HG02870 (cell line): ENCODE data around the gene PRKAG2.

Experiments
- ATAC-seq: cut with Tn5 transposase; IDR thresholded peaks from one replicate; pipeline ENCODE4 v1.9.1; 2021; ENCODE audit warnings: mild to moderate bottlenecking, moderate library complexity; ENCODE audit not compliant: unreplicated experiment

Gene PRKAG2

GRCh38 chr7:151821226-151821625 is 55.7 kb downstream of the PRKAG2 start:
- ATAC-seq: no peak

DNA sequence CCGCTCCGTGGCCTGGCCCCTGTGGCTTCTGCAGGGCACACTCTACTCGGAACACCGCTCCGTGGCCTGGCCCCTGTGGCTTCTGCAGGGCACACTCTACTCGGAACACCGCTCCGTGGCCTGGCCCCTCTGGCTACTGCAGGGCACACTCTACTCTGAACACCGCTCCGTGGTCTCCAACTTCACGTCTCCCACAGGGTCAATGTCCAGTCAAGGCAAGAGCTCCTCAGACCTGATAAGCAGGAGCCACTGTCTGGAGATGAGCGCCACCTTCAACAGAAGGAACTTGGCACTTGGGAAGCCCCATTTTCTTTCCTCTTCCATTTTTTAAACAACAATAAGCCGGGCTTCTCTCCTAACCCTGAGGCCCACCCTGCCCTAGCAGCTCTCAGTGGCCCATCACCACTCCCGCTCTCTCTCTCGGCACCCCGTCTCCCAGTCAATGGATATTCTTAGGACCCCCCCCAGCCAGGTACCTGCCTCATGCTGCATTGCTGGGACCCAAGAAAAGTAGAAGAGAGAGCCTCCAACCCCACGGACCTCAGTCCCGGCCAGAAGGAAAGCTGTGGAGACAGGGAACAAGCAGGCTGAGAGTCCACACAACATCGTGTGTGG is 56.3 kb downstream of the PRKAG2 start:
- ATAC-seq: no peak

- no peak for ATAC-seq
Observed at GRCh38 chr7:151819866-151820265, 57.0 kb downstream of the PRKAG2 start.

- ATAC-seq: no peak
Observed at GRCh38 chr7:151818674-151819519, 58.0 kb downstream of the PRKAG2 start.

GRCh38 chr7:151817981-151818673 is 58.8 kb downstream of the PRKAG2 start:
- ATAC-seq: no peak

DNA sequence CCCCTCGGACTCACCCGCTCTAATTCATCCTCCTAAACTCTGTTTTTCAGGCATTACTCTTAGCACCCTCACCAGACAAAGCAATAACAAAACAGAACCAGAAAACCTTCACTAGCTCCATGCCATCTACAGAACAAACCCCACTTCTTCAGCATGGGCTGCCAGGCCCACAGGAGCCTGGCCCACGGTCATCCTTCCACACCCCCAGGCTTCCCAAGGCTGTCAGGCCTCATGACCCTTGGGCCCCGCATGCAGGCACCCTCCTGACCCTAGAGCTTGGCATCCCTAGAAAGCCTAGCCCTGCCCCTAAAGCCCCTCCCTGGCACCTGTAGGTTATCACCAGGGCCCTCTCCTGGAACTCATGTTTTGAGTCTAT is 59.6 kb downstream of the PRKAG2 start:
- ATAC-seq: no peak

- no peak for ATAC-seq
Observed at GRCh38 chr7:151816562-151817314, 60.2 kb downstream of the PRKAG2 start.

DNA sequence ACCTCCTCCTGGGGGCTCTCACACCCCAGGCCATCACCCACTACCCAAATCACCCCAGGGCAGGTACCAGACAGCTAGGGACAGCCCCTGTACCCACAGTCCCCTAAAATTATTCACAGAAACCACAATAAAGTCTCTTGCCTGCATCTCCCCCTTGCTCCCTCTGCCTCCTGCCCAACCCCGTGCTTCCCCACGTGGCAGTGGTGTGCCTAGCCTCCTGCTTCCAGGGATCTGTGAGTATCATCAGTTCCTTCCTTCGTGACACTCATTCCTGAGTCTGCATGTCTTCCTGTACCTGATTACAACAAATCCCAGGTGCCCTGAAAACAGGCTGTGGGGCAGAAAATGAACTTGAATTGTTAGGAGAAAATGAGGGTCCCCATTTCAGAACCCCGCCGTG is 61.5 kb downstream of the PRKAG2 start:
- no peak for ATAC-seq

DNA sequence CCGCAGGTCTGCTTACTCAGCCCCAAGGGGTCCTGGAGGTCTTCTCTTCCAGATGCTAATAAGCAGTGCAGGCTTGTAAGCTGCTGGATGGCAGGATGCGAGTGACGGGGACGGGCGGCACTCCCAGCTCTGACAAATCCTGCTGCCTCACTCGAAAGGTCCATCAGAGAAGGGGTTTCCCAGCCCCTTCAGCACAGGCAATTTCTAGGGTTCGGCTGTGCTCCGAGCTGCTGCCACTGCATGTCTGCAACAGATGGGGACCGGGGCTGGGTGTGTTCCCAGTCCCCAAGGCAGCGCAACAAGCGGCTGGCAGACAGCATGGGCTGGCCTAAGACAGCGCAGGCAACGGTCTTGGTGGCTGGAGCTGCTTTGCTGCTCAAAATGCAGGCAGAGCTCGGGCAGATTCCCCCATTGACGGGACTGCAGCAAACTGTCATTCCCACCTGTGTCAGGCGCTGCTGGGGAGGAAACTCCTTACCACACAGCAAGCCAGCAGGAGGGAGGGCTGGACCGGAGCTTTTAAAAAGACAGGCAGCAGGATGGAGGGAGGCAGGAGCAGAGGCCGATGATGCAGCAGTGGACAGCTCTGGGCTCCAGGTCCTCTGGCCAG is 62.4 kb downstream of the PRKAG2 start:
- no peak for ATAC-seq

GRCh38 chr7:151813997-151814396 is 62.9 kb downstream of the PRKAG2 start:
- no peak for ATAC-seq

DNA sequence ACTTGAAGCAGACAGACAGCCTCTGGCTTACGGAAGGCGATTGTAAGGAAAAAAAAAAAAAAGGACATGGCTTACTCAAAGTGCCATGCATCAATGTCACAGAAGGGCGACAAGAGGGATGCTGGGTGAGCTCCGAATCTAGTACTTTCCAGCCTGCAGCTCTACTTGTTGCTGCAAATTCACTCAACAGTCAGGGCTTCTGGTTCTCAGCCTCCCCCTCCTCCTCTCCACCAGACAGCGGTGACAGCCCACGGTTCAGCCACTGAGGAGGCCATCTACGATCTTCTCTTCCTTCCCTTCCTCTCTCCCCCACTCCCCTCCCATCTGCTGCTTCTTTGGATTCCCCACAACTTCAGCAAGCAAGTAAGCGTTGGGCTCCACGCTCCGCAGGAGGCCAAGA is 63.5 kb downstream of the PRKAG2 start:
- no peak for ATAC-seq

GRCh38 chr7:151812967-151813366 is 63.9 kb downstream of the PRKAG2 start:
- no peak for ATAC-seq

GRCh38 chr7:151810441-151811232 is 66.3 kb downstream of the PRKAG2 start:
- no peak for ATAC-seq

DNA sequence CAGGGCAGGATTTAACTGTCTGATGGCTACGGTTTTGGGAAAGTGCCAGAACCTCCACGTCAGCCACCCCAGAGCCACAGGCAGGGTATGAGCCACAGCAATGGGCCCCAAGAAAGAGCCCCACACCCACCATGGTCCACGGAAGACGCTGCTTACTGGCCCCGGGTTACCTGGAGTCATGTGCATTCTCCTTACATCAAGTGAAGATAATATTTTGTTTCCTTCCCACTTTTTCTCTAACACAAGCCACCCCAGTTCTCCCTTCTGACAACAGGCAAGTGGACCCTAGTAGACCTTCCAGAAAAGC is 67.1 kb downstream of the PRKAG2 start:
- ATAC-seq: no peak

DNA sequence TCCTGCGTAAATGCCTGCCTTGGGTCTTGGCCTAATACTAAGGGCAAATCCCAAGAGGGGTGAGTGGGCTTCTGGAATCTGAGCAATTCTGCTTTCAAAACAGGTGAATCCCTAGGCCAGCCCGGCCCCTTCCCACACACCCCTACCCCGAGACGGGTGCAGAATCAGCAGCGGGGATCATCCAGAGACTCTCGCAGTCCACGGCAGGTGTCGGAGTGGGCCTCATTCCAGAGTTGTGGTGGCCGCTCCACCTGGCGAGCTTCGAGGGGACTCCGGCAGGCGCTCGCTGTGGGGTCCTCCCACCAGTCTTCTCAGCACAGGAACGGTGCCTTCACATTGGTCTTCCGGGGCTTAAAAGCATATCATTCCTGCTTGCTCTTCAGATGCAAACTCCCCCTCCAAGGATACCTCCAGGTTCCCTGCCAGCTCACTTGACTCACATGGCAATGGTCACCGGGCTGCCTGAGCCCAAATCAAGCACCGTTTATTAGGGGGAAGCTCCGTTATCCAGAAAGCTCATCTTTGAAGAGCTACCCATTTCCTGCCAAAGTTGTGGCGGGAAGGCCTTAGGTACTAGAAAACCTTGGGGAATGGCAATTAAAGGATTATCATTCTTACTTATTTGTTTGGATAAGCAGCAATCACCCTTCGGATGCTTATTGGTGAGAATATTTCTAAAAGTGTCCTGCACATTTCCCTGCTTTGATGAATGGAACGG is 67.6 kb downstream of the PRKAG2 start:
- no peak for ATAC-seq

DNA sequence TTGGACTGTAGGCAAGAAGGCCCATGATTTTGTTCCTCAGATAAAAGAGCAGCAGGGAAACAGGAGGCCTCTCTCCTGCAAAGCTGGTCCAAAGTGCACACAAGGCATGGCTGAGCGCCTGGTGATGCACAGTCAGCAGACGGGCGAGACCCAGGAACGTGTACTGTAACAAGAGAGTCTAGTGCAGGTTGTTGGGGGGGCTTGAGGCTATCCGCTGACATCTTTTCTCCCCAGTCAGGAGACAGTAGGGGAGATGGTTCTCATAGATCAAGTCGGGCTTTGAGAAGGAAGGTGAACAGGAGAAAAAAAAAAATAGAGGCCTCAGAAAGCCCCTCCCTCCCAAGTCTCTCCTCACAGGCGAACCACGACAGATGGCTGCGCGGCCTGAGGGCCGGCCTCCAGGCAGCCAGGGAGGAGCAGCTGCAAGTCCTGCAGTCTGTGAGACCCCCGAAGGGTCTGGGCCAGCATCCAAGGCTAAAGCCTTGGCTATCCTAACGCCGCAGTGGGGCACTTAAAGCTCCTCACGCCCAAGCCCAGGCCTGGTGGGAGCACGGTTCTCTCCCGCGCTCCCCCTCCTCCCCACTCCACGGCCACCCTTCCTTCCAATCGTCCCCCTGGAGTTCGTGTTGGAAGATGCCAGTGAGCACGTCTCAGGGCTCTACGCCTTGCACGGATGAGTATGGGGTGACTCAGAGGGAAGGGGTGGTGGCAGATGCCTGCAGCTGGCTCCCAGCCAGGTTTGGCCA is 68.3 kb downstream of the PRKAG2 start:
- no peak for ATAC-seq

DNA sequence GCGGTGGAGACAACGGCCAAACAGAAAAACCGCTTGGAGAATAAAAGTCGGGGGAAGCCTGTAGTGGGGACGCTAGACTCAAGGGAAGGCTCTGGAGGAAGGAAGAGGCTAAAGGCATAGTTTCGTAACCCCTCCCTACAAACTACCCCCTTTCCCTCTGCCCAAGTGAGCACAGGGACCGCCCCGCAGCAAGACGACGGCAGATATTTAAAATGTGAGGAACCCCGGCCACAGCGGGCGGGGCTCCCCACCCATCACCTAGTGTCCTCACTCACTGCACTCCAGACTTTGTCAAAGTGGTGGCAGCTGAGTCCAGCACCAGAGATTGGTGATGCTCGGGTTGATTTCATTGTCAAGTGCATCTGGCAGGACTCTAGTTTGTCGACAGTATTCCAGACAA is 69.1 kb downstream of the PRKAG2 start:
- ATAC-seq: no peak

- no peak for ATAC-seq
Observed at GRCh38 chr7:151806952-151807775, 69.8 kb downstream of the PRKAG2 start.
